SKM-1 (cell line): Measurements from ENCODE around the gene LHX3.

ENCODE experiments used
- DNase-seq: peaks from one replicate; lab custom pipeline; 2025; ENCODE audit not compliant: unreplicated experiment; lab: John Stamatoyannopoulos, UW

Gene LHX3

GRCh38 chr9:136204838-136205706 lies at the start of gene LHX3:
LHX3 (minus strand) TSS chr9:136205128; CDS start chr9:136205012, 116 bp downstream.
- DNase-seq, result no peak

GRCh38 chr9:136253246-136254130 lies 48.6 kb upstream of the LHX3 start:
- no peak for DNase-seq

- no peak for DNase-seq
Measured at GRCh38 chr9:136252846-136253245, 47.9 kb upstream of the LHX3 start.

- DNase-seq, result no peak
Measured at GRCh38 chr9:136252281-136252680, 47.4 kb upstream of the LHX3 start.

- DNase-seq, result no peak
Measured at GRCh38 chr9:136251264-136252115, 46.6 kb upstream of the LHX3 start.

- no peak for DNase-seq
Measured at GRCh38 chr9:136250676-136251075, 45.7 kb upstream of the LHX3 start.

- DNase-seq, result no peak
Measured at GRCh38 chr9:136249877-136250559, 45.1 kb upstream of the LHX3 start.

- no peak for DNase-seq
Measured at GRCh38 chr9:136248951-136249876, 44.3 kb upstream of the LHX3 start.

GRCh38 chr9:136247947-136248637 lies 43.2 kb upstream of the LHX3 start:
- DNase-seq, result no peak

GRCh38 chr9:136247551-136247916 lies 42.6 kb upstream of the LHX3 start:
- DNase-seq, result no peak

GRCh38 chr9:136246849-136247550 lies 42.1 kb upstream of the LHX3 start:
- no peak for DNase-seq

GRCh38 chr9:136245219-136246150 lies 40.6 kb upstream of the LHX3 start, which contains the start of gene QSOX2:
QSOX2 (minus strand) TSS chr9:136245812; CDS start chr9:136245803, 9 bp downstream.
- peak; percentile 33 for DNase-seq

- no peak for DNase-seq
Measured at GRCh38 chr9:136244969-136245218, 40.0 kb upstream of the LHX3 start.

- DNase-seq, result no peak
Measured at GRCh38 chr9:136244122-136244968, 39.4 kb upstream of the LHX3 start.

GRCh38 chr9:136243631-136244030 lies 38.7 kb upstream of the LHX3 start:
- no peak for DNase-seq

GRCh38 chr9:136242918-136243525 lies 38.1 kb upstream of the LHX3 start:
- DNase-seq, result no peak
